HepG2 (cell line): ENCODE measurements around the gene MYCBPAP. TPM values are rescaled to one million over a fixed set of nuclear protein-coding genes. Genes with fewer than 3 reads are reported as not detected.

ENCODE experiments used
- ATAD3A ChIP-seq: sonication (generic); formaldehyde crosslinking; IDR thresholded peaks from 2 replicates; pipeline ENCODE4 v1.4.0; 2020; ENCODE audit warnings: missing genetic modification reagents
- BCL6 ChIP-seq: IDR thresholded peaks from 2 replicates; pipeline ENCODE4 v1.6.1; 2016; ENCODE audit warnings: missing genetic modification reagents, missing compliant biosample characterization
- CHD4 ChIP-seq: fragments of 200-600 bp; sonication (generic); IDR thresholded peaks from 2 replicates; pipeline ENCODE4 v1.7.0; 2017; ENCODE audit warnings: mild to moderate bottlenecking, low read length, borderline replicate concordance
- FOXO1 ChIP-seq: sonication (generic); formaldehyde crosslinking; IDR thresholded peaks from 2 replicates; pipeline ENCODE4 v1.4.0; 2020; ENCODE audit warnings: missing genetic modification reagents
- GATAD2A ChIP-seq: IDR thresholded peaks from 2 replicates; pipeline ENCODE4 v1.6.1; 2016
- RBAK ChIP-seq: sonication (generic); formaldehyde crosslinking; IDR thresholded peaks from 2 replicates; pipeline ENCODE4 v1.5.1; 2020; ENCODE audit warnings: mild to moderate bottlenecking, missing genetic modification reagents
- SMARCE1 ChIP-seq: fragments of 450-650 bp; IDR thresholded peaks from 2 replicates; pipeline ENCODE4 v1.6.1; 2017; ENCODE audit warnings: borderline replicate concordance
- SRSF1 ChIP-seq: fragments of 200-400 bp; formaldehyde crosslinking; optimal IDR thresholded peaks from 2 replicates; pipeline ENCODE3; 2017; ENCODE audit warnings: mild to moderate bottlenecking, low read depth, low read length, moderate library complexity
- TARDBP ChIP-seq: sonication (generic); formaldehyde crosslinking; IDR thresholded peaks from 2 replicates; pipeline ENCODE4 v1.8.0; 2022; ENCODE audit warnings: mild to moderate bottlenecking, missing genetic modification reagents
- ZNF354B ChIP-seq: sonication (generic); formaldehyde crosslinking; IDR thresholded peaks from 2 replicates; pipeline ENCODE4 v1.8.0; 2022; ENCODE audit warnings: mild to moderate bottlenecking, missing genetic modification reagents
- ZNF501 ChIP-seq: sonication (generic); formaldehyde crosslinking; IDR thresholded peaks from 2 replicates; pipeline ENCODE4 v1.5.1; 2020; ENCODE audit warnings: mild to moderate bottlenecking, moderate library complexity, missing genetic modification reagents
- ZNF552 ChIP-seq: sonication (generic); formaldehyde crosslinking; IDR thresholded peaks from 2 replicates; pipeline ENCODE4 v1.9.0; 2022; ENCODE audit warnings: missing genetic modification reagents, mild to moderate bottlenecking, borderline replicate concordance
- ZNF562 ChIP-seq: sonication (generic); formaldehyde crosslinking; IDR thresholded peaks from 2 replicates; pipeline ENCODE4 v1.8.0; 2022; ENCODE audit warnings: missing genetic modification reagents, borderline replicate concordance
- ZSCAN12 ChIP-seq: sonication (generic); formaldehyde crosslinking; IDR thresholded peaks from 2 replicates; pipeline ENCODE4 v1.9.0; 2021; ENCODE audit warnings: mild to moderate bottlenecking, missing genetic modification reagents
- polyA plus RNA-seq, 8 experiments: library from polyadenylated mRNA; depleted of rRNA in 3 of 8; stranded (reverse) in 7 of 8; unstranded in 1 of 8; fragments of >200 nt; fragmentation: Illumina TruSeq in 4 of 8; extraction: Trizol in 4 of 8; gene quantifications; 2 replicates each; pipeline versions ENCODE4 v1.2.1 to v1.2.3, GENCODE V29; 2011 to 2016; ENCODE audit warnings: low read depth in 4 of 8, missing spikeins in 1 of 8, mixed read lengths in 1 of 8; ENCODE audit not compliant: insufficient read depth in 1 of 8
- total RNA-seq, 5 experiments: library from RNA; depleted of rRNA; stranded (reverse); fragments of >200 nt; fragmentation: Illumina TruSeq; extraction: Trizol; gene quantifications; 2 replicates each; pipeline ENCODE4 v1.2.3, GENCODE V29; 2016; ENCODE audit warnings: low read depth in 1 of 5
- TF ChIP-seq, protein P1 (sequence below): sonication (generic); formaldehyde crosslinking; IDR thresholded peaks from 2 replicates; pipeline ENCODE4 v1.5.0; 2020; ENCODE audit warnings: mild to moderate bottlenecking, missing genetic modification reagents
- TF ChIP-seq, protein P2 (sequence below), 2 experiments: fragments of 450-650 bp in 1 of 2; sonication (generic) in 1 of 2; formaldehyde crosslinking in 1 of 2; IDR thresholded peaks; 2 replicates each; pipeline versions ENCODE4 v1.6.1 to v1.8.0; 2016 to 2022; ENCODE audit warnings: antibody characterized with exemption in 1 of 2, mild to moderate bottlenecking in 1 of 2, missing genetic modification reagents in 1 of 2
- TF ChIP-seq, protein P3 (sequence below): sonication (generic); formaldehyde crosslinking; IDR thresholded peaks from 2 replicates; pipeline ENCODE4 v1.9.0; 2021; ENCODE audit warnings: missing genetic modification reagents, mild to moderate bottlenecking, borderline replicate concordance

The MYCBPAP gene
- total and polyA plus RNA-seq, 2 of the 13 experiments (the other 11 are each of a cell fraction or from before 2014, with no cell fraction given) = 0.22 to 0.24 TPM

DNA sequence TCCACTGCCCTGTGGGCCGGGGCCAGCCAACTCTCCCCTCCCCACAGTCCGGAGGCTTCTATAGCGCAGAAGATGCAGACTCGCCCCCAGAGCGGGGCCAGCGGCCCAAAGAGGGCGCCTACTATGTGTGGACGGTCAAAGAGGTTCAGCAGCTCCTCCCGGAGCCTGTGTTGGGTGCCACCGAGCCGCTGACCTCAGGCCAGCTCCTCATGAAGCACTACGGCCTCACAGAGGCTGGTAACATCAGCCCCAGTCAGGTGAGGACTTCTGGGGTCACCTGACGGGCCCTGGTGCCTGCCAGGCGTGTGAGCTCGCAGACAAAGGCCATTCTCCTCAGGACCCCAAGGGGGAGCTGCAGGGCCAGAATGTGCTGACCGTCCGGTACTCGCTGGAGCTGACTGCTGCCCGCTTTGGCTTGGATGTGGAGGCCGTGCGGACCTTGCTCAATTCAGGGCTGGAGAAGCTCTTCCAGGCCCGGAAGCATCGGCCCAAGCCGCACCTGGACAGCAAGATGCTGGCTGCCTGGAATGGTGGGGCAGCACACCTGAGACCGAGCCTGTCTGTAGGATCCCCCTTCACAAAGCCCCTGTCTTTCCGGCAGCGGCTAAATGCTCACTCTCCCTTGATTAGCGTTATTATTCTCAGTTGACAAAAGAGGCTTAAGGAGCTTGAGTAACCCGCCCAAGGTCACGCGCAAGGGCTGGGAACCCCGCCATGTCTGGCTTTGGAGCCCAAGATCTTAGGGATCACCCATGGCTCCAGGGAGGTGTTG lies 42.6 kb downstream of the MYCBPAP start (continued):
- TF ChIP-seq ZNF562 (CRISPR knock-in tag) (no peak), SMARCE1 (no peak), ZNF552 (CRISPR knock-in tag) (no peak), BCL6 (CRISPR knock-in tag) (peak; percentile 25; the same call in 1 of the 2 replicates), ZNF501 (CRISPR knock-in tag) (peak; percentile 62; the same call in 1 of the 2 replicates), ATAD3A (CRISPR knock-in tag) (no peak), TARDBP (CRISPR knock-in tag) (no peak), CHD4 (no peak), GATAD2A (CRISPR knock-in tag) (peak; percentile 40; the same call in 1 of the 2 replicates), RBAK (CRISPR knock-in tag) (no peak), ZSCAN12 (CRISPR knock-in tag) (no peak), ZNF354B (CRISPR knock-in tag) (no peak), FOXO1 (no peak), SRSF1 (no peak)
- TF ChIP-seq, protein P1, sequence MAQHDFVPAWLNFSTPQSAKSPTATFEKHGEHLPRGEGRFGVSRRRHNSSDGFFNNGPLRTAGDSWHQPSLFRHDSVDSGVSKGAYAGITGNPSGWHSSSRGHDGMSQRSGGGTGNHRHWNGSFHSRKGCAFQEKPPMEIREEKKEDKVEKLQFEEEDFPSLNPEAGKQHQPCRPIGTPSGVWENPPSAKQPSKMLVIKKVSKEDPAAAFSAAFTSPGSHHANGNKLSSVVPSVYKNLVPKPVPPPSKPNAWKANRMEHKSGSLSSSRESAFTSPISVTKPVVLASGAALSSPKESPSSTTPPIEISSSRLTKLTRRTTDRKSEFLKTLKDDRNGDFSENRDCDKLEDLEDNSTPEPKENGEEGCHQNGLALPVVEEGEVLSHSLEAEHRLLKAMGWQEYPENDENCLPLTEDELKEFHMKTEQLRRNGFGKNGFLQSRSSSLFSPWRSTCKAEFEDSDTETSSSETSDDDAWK = no peak
- TF ChIP-seq, protein P2, sequence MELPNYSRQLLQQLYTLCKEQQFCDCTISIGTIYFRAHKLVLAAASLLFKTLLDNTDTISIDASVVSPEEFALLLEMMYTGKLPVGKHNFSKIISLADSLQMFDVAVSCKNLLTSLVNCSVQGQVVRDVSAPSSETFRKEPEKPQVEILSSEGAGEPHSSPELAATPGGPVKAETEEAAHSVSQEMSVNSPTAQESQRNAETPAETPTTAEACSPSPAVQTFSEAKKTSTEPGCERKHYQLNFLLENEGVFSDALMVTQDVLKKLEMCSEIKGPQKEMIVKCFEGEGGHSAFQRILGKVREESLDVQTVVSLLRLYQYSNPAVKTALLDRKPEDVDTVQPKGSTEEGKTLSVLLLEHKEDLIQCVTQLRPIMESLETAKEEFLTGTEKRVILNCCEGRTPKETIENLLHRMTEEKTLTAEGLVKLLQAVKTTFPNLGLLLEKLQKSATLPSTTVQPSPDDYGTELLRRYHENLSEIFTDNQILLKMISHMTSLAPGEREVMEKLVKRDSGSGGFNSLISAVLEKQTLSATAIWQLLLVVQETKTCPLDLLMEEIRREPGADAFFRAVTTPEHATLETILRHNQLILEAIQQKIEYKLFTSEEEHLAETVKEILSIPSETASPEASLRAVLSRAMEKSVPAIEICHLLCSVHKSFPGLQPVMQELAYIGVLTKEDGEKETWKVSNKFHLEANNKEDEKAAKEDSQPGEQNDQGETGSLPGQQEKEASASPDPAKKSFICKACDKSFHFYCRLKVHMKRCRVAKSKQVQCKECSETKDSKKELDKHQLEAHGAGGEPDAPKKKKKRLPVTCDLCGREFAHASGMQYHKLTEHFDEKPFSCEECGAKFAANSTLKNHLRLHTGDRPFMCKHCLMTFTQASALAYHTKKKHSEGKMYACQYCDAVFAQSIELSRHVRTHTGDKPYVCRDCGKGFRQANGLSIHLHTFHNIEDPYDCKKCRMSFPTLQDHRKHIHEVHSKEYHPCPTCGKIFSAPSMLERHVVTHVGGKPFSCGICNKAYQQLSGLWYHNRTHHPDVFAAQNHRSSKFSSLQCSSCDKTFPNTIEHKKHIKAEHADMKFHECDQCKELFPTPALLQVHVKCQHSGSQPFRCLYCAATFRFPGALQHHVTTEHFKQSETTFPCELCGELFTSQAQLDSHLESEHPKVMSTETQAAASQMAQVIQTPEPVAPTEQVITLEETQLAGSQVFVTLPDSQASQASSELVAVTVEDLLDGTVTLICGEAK (IDR thresholded peaks at IDR 0.05) = no peak
- TF ChIP-seq, protein P2 (CRISPR knock-in tag; IDR thresholded peaks at IDR 0.05) = no peak; the same call in 1 of the 2 replicates
- TF ChIP-seq, protein P3, sequence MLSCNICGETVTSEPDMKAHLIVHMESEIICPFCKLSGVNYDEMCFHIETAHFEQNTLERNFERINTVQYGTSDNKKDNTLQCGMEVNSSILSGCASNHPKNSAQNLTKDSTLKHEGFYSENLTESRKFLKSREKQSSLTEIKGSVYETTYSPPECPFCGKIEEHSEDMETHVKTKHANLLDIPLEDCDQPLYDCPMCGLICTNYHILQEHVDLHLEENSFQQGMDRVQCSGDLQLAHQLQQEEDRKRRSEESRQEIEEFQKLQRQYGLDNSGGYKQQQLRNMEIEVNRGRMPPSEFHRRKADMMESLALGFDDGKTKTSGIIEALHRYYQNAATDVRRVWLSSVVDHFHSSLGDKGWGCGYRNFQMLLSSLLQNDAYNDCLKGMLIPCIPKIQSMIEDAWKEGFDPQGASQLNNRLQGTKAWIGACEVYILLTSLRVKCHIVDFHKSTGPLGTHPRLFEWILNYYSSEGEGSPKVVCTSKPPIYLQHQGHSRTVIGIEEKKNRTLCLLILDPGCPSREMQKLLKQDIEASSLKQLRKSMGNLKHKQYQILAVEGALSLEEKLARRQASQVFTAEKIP (CRISPR knock-in tag) = no peak
